MM.1S (cell line): ENCODE results near the gene ABCC1.

Experiments
- EZH2 ChIP-seq: fragments of 300-600 bp; sonication (generic); optimal IDR thresholded peaks from 2 replicates; pipeline ENCODE3; 2017; ENCODE audit warnings: low read depth, mild to moderate bottlenecking, antibody characterized with exemption, low read length, mixed read lengths
- EZH2phosphoT487 ChIP-seq: fragments of 300-600 bp; sonication (generic); IDR thresholded peaks from 2 replicates; pipeline ENCODE4 v1.6.1; 2018; ENCODE audit warnings: antibody characterized with exemption, low read length
- TF ChIP-seq, protein P1 (sequence below): fragments of 300-600 bp; sonication (generic); IDR thresholded peaks from 2 replicates; pipeline ENCODE4 v1.5.1; 2016; ENCODE audit warnings: antibody characterized with exemption, low read length, mixed read lengths

DNA sequence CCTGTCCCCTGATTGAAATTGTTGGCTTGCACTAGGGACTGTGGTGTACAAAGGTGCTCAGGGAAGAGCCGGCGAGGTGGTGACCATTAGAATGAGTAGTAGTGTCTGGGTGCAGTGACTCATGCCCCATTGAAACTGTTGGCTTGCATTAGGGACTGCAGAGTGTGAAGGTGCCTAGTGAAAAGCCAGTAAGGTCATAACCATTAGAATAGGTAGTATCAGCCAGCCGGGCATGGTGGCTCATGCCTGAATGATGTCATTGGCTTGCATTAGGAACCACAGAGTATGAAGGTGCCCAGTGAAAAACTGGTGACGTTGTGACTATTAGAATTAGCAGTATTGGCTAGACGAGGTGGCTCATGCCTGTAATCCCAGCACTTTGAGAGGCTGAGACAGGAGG is 195.0 kb downstream of the ABCC1 start:
- TF ChIP-seq EZH2, result no peak
- TF ChIP-seq, protein P1, sequence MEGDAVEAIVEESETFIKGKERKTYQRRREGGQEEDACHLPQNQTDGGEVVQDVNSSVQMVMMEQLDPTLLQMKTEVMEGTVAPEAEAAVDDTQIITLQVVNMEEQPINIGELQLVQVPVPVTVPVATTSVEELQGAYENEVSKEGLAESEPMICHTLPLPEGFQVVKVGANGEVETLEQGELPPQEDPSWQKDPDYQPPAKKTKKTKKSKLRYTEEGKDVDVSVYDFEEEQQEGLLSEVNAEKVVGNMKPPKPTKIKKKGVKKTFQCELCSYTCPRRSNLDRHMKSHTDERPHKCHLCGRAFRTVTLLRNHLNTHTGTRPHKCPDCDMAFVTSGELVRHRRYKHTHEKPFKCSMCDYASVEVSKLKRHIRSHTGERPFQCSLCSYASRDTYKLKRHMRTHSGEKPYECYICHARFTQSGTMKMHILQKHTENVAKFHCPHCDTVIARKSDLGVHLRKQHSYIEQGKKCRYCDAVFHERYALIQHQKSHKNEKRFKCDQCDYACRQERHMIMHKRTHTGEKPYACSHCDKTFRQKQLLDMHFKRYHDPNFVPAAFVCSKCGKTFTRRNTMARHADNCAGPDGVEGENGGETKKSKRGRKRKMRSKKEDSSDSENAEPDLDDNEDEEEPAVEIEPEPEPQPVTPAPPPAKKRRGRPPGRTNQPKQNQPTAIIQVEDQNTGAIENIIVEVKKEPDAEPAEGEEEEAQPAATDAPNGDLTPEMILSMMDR, result no peak
- TF ChIP-seq EZH2phosphoT487, result no peak
